ENCODE measurements around the gene ARPC1B.
"Not testable (repeated sequence)": the region's sequence is repeated elsewhere in the genome, so short reads cannot be mapped to it uniquely, and the experiment has no call there.

GRCh38 chr7:99350641-99351040, 23.9 kb upstream of the ARPC1B start:
- not testable (repeated sequence) for TF ChIP-seq POLR2A, CTCF (IDR thresholded peaks at IDR 0.05)
